ENCODE measurements around the gene PPARD.

PPARD gene

DNA sequence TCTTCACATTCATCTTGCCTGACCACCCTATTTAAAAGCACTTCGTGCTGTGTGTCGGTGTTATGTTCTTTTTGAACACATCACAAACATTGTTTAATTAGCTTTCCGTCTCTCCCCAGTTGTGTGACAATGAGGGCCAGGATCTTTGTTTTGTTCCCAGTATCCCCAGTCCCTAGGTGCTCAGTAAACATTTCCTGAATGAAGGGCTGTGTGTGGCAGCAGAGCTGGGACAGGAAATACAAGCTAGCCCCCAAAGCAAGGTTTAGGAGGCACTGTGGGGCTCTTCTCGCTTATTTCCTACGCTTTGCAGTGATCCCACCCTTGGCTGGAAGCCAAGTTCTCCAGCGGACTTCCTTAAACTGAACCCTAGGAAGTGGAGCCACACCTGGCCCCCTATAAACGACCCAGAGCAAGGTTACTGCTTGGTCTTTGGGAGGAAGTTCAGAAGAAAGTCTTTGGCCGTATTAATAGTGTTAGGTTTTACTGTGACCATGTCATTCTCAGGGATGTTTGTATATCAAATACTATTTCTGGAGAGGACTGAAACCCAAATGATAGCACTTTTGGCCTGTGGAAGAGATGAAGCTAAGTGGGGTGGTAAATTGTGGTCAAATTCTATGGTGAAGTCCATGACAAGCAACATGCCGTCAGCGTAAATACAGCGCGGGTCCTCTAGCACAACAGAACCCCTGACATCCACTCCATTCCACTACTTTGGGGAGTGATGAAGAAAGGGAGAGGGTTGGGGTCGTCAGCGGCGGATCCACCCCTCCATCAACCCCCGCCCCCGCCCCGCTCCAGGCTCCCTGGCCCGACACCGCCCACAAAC is 109.2 kb downstream of the PPARD start:
- Histone ChIP-seq H3K4me3 (ENCODE audit: low read length) (peak overlapping the region; percentile 95), H3K27ac (ENCODE audit: low read length) (no peak overlapping the region), H2AFZ (ENCODE audit: low read depth, low read length) (peak overlapping the region; percentile 73), H3K36me3 (replicated peaks; ENCODE audit: low read depth, low read length) (no peaks in the 10 kb centered on the region), H3K9me3 (ENCODE audit: insufficient read depth, low read length) (no peaks in the 10 kb centered on the region), H3K4me2 (ENCODE audit: low read length) (peak overlapping the region; percentile 96), H3K4me1 (ENCODE audit: low read length) (peaks cover 10% of the 10 kb centered on the region; the same call in 1 of the 2 replicates), H3K27me3 (ENCODE audit: low read depth, low read length) (peaks cover 22% of the 10 kb centered on the region), H4K20me1 (ENCODE audit: insufficient read depth, low read length) (no peaks in the 10 kb centered on the region), H3K9ac (ENCODE audit: low read length) (no peak overlapping the region; the same call in 1 of the 2 replicates), H3K79me2 (ENCODE audit: low read length) (no peaks in the 10 kb centered on the region)
- no peak for TF ChIP-seq EZH2phosphoT487 (IDR thresholded peaks at IDR 0.05; ENCODE audit: low read depth)
- TF ChIP-seq, protein P1, sequence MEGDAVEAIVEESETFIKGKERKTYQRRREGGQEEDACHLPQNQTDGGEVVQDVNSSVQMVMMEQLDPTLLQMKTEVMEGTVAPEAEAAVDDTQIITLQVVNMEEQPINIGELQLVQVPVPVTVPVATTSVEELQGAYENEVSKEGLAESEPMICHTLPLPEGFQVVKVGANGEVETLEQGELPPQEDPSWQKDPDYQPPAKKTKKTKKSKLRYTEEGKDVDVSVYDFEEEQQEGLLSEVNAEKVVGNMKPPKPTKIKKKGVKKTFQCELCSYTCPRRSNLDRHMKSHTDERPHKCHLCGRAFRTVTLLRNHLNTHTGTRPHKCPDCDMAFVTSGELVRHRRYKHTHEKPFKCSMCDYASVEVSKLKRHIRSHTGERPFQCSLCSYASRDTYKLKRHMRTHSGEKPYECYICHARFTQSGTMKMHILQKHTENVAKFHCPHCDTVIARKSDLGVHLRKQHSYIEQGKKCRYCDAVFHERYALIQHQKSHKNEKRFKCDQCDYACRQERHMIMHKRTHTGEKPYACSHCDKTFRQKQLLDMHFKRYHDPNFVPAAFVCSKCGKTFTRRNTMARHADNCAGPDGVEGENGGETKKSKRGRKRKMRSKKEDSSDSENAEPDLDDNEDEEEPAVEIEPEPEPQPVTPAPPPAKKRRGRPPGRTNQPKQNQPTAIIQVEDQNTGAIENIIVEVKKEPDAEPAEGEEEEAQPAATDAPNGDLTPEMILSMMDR (IDR thresholded peaks at IDR 0.05; ENCODE audit: low read depth, low read length) = no peak

DNA sequence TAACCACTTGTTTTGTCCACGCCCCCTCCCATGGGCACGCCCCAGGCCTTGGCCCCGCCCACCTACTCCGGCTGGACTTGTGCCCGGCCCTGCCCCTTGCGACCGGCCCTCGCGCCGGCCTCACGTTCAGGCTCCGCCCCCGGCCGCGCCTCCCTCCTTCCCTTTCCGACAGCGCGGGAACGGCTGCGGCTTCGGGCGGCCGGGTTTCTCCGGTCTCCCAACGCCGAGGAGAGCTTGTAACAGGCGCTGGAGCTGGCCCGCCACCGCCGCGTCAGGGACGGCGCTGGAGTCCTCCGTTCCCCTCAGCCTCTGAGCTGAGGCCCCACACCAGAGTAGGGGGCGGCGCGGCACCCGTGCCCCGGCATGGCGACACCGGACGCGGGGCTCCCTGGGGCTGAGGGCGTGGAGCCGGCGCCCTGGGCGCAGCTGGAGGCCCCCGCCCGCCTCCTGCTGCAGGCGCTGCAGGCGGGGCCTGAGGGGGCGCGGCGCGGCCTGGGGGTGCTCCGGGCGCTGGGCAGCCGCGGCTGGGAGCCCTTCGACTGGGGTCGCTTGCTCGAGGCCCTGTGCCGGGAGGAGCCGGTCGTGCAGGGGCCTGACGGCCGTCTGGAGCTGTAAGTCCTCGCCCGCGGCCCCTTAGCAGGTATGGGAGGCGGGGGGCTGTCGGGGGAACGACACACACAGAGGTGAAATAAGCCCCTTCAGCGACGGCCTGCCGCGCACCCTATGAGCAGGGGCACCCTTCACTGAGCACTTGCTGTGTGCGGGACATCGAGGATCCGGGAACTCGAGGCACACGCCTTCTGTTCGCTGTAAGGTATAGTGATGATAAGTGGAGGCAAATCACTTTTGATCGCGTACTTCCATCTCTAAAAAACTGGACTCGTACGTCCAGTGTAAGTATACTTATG is 110.1 kb downstream of the PPARD start, which contains the start of gene FANCE:
Gene FANCE, plus strand, starts transcription at position 156 of the 908 bp plus-strand sequence. Its CDS starts 208 bp downstream, at position 364.
- Histone ChIP-seq H3K27me3 (ENCODE audit: low read depth, low read length) (peaks cover 22% of the 10 kb centered on the region), H3K9me3 (ENCODE audit: insufficient read depth, low read length) (no peaks in the 10 kb centered on the region), H3K79me2 (ENCODE audit: low read length) (no peaks in the 10 kb centered on the region), H4K20me1 (ENCODE audit: insufficient read depth, low read length) (no peaks in the 10 kb centered on the region), H3K4me1 (ENCODE audit: low read length) (peaks cover 10% of the 10 kb centered on the region; the same call in 1 of the 2 replicates), H3K9ac (ENCODE audit: low read length) (peak within 1 kb of the TSS; percentile 77), H3K36me3 (replicated peaks; ENCODE audit: low read depth, low read length) (no peaks in the 10 kb centered on the region), H3K4me2 (ENCODE audit: low read length) (peak within 1 kb of the TSS; percentile 96), H3K4me3 (ENCODE audit: low read length) (peak within 1 kb of the TSS; percentile 95), H2AFZ (ENCODE audit: low read depth, low read length) (peak within 1 kb of the TSS; percentile 73), H3K27ac (ENCODE audit: low read length) (no peak within 1 kb of the TSS)
- TF ChIP-seq, protein P1 (IDR thresholded peaks at IDR 0.05; ENCODE audit: low read depth, low read length) = no peak

DNA sequence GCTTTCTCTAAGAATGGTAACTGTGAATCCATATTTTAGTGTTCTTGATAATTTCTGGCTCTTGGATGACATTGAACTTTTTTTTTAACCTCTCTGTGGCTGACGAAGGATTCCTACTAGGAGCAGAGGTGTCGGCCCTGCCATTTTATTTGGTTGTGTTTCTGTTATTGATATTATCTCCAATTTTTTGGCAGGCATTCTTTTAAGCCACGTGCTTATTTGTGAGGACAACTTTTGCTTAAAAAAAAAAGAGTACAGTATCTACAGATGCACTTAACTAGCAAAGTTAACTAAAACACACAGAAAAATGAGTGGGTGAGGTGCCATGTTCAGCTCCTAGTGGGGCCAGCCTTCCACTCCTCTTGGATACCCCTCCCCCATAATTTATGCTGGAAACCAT is 110.9 kb downstream of the PPARD start:
- Histone ChIP-seq H2AFZ (ENCODE audit: low read depth, low read length) (no peak overlapping the region), H3K36me3 (replicated peaks; ENCODE audit: low read depth, low read length) (no peaks in the 10 kb centered on the region), H3K9ac (ENCODE audit: low read length) (peak overlapping the region; percentile 77)

More for the DNA sequence above, 110.9 kb downstream of the PPARD start:
- Histone ChIP-seq H3K4me3 (ENCODE audit: low read length) (peak overlapping the region; percentile 95), H3K27me3 (ENCODE audit: low read depth, low read length) (peaks cover 22% of the 10 kb centered on the region), H3K9me3 (ENCODE audit: insufficient read depth, low read length) (no peaks in the 10 kb centered on the region), H3K79me2 (ENCODE audit: low read length) (no peaks in the 10 kb centered on the region), H3K4me2 (ENCODE audit: low read length) (peak overlapping the region; percentile 96), H4K20me1 (ENCODE audit: insufficient read depth, low read length) (no peaks in the 10 kb centered on the region), H3K27ac (ENCODE audit: low read length) (no peak overlapping the region), H3K4me1 (ENCODE audit: low read length) (peaks cover 10% of the 10 kb centered on the region; the same call in 1 of the 2 replicates)
- TF ChIP-seq EZH2phosphoT487 (IDR thresholded peaks at IDR 0.05; ENCODE audit: low read depth) = no peak
- TF ChIP-seq, protein P1 (IDR thresholded peaks at IDR 0.05; ENCODE audit: low read depth, low read length) = no peak
